Occipital lobe (tissue), 2 donors: ENCODE results near the gene APELA. TPM values are rescaled to one million over a fixed set of nuclear protein-coding genes. Genes with fewer than 3 reads are reported as not detected.
"Not testable (repeated sequence)": the region's sequence is repeated elsewhere in the genome, so short reads cannot be mapped to it uniquely, and the experiment has no call there.

Source experiments
- DNase-seq: peaks from one replicate; lab custom pipeline; 2025; lab: John Stamatoyannopoulos, UW
- total RNA-seq: library from RNA; depleted of rRNA; stranded (reverse); fragments of >200 nt; gene quantifications from one replicate; pipeline ENCODE4 v1.2.3, GENCODE V29; 2014

APELA gene
- total RNA-seq, 1 donor from 2014 or later = not detected

- no peak for DNase-seq
Observed at GRCh38 chr4:164924670-164925238, 47.8 kb downstream of the APELA start.

- DNase-seq = no peak
Observed at GRCh38 chr4:164926301-164926700, 49.3 kb downstream of the APELA start.

- not testable (repeated sequence) for DNase-seq
Observed at GRCh38 chr4:164927101-164927500, 50.1 kb downstream of the APELA start.

- DNase-seq = no peak
Observed at GRCh38 chr4:164930647-164931046, 53.7 kb downstream of the APELA start.

- no peak for DNase-seq
Observed at GRCh38 chr4:164931551-164932324, 54.8 kb downstream of the APELA start.

- DNase-seq = no peak
Observed at GRCh38 chr4:164933244-164933643, 56.3 kb downstream of the APELA start.

GRCh38 chr4:164935363-164935762 lies 58.4 kb downstream of the APELA start:
- no peak for DNase-seq

- DNase-seq = not testable (repeated sequence)
Observed at GRCh38 chr4:164935865-164936606, 59.1 kb downstream of the APELA start.

GRCh38 chr4:164937576-164938270 lies 60.7 kb downstream of the APELA start:
- DNase-seq = no peak

GRCh38 chr4:164943192-164943591 lies 66.2 kb downstream of the APELA start:
- no peak for DNase-seq

- no peak for DNase-seq
Observed at GRCh38 chr4:164945146-164945545, 68.2 kb downstream of the APELA start.

- DNase-seq = no peak
Observed at GRCh38 chr4:164946810-164947209, 69.8 kb downstream of the APELA start.

Other genes starting within 250 kb of the APELA start
- gene SMIM31, start 123.0 kb upstream of the APELA start, total RNA-seq = not detected
- gene TRIM61, start 100.5 kb downstream of the APELA start, total RNA-seq = 2.5 TPM
- gene TRIM60, start 154.8 kb downstream of the APELA start, total RNA-seq = not detected
- gene TRIM75, start 176.7 kb downstream of the APELA start, total RNA-seq = not detected
- gene TMEM192, start 235.7 kb downstream of the APELA start, total RNA-seq = 8.6 TPM